ENCODE measurements around the gene RBAK. TPM values are rescaled to one million over a fixed set of nuclear protein-coding genes. Genes with fewer than 3 reads are reported as not detected.

Gene RBAK
- total RNA-seq, 1 experiment from 2014 or later: 18.5 TPM

- Mint-ChIP-seq H3K36me3 (ENCODE audit: insufficient read depth in 1 of 3, low read depth in 3 of 3) (peaks cover 94 to 100% (median 99%) of the 10 kb centered on the region in 3 experiments), H3K9me3 (peaks cover 98% of the 10 kb centered on the region in 2 experiments), H3K4me3 (no peak overlapping the region), H3K4me1 (no peaks in the 10 kb centered on the region), H3K27me3 (ENCODE audit: low read depth) (peaks cover 13% of the 10 kb centered on the region), H3K27ac (no peak overlapping the region)
- Histone ChIP-seq H2BK15ac (ENCODE audit: low read depth, low read length) (no peak overlapping the region), H2BK20ac (ENCODE audit: low read depth, low read length, poor library complexity, severe bottlenecking) (no peak overlapping the region), H3K9ac (ENCODE audit: extremely low read depth, insufficient read length, low read length) (no peak overlapping the region), H2BK120ac (ENCODE audit: low read depth, low read length, poor library complexity, severe bottlenecking) (no peak overlapping the region), H3K27ac (ENCODE audit: insufficient read length, low read depth, low read length) (no peak overlapping the region), H2BK12ac (ENCODE audit: insufficient read length, low read depth, low read length) (no peak overlapping the region), H3K18ac (ENCODE audit: insufficient read length, low read depth, low read length) (no peak overlapping the region), H3K4me1 (ENCODE audit: insufficient read depth, low read length) (no peaks in the 10 kb centered on the region), H3K79me1 (ENCODE audit: insufficient read depth, low read depth, low read length, poor library complexity, severe bottlenecking) (no peaks in the 10 kb centered on the region), H2AK5ac (ENCODE audit: insufficient read length, low read length) (no peak overlapping the region), H3K4me2 (ENCODE audit: insufficient read depth, insufficient read length, low read length) (no peak overlapping the region), H2BK5ac (ENCODE audit: insufficient read length, low read length) (no peak overlapping the region), H3K23me2 (ENCODE audit: insufficient read length, low read depth, low read length, poor library complexity, severe bottlenecking) (no peaks in the 10 kb centered on the region), H2AFZ (ENCODE audit: low read length) (no peak overlapping the region), H3T11ph (ENCODE audit: low read length) (no peak overlapping the region), H3K9me3 (ENCODE audit: control insufficient read depth, low read depth, low read length) (peaks cover 87% of the 10 kb centered on the region), H3K79me2 (ENCODE audit: insufficient read depth, low read length) (no peaks in the 10 kb centered on the region), H3K14ac (ENCODE audit: insufficient read depth, low read length) (no peak overlapping the region), H3K56ac (ENCODE audit: insufficient read length, low read depth, low read length) (no peak overlapping the region), H4K5ac (ENCODE audit: insufficient read length, low read depth, low read length) (no peak overlapping the region), H3K23ac (ENCODE audit: insufficient read length, low read depth, low read length) (no peak overlapping the region), H3K4ac (ENCODE audit: low read depth, low read length) (no peak overlapping the region), H4K20me1 (ENCODE audit: control insufficient read depth, insufficient read depth, insufficient read length) (no peaks in the 10 kb centered on the region), H4K91ac (ENCODE audit: insufficient read length, low read depth, low read length) (no peak overlapping the region), H3K27me3 (ENCODE audit: insufficient read depth, low read length) (no peaks in the 10 kb centered on the region; the same call in 1 of the 2 replicates), H4K8ac (replicated peaks; ENCODE audit: insufficient read length, low read depth, low read length) (no peak overlapping the region)
- no peak for TF ChIP-seq CTCF (conservative IDR thresholded peaks at IDR 0.05)
- no peak for DNase-seq
- no CpG with 5 or more reads among the region's 2 CpGs for WGBS (ENCODE audit: extremely low coverage, insufficient read length, low lambda C conversion rate)
Measured at GRCh38 chr7:5063698-5064097, 18.0 kb downstream of the RBAK start.

All from H9 (cell line).